HG02970 (cell line): ENCODE measurements around the gene SFMBT2.
"Not testable (repeated sequence)": the region's sequence is repeated elsewhere in the genome, so short reads cannot be mapped to it uniquely, and the experiment has no call there.

ENCODE experiments used
- ATAC-seq: cut with Tn5 transposase; IDR thresholded peaks from one replicate; pipeline ENCODE4 v1.9.1; 2021; ENCODE audit warnings: mild to moderate bottlenecking, moderate library complexity, moderate number of reproducible peaks; ENCODE audit not compliant: unreplicated experiment, low FRiP score

The SFMBT2 gene

GRCh38 chr10:7302392-7302906, 108.4 kb downstream of the SFMBT2 start:
- ATAC-seq = no peak

- ATAC-seq = no peak
These were observed 109.6 kb downstream of the SFMBT2 start for GRCh38 chr10:7301006-7301778.

- ATAC-seq = no peak
These were observed 110.4 kb downstream of the SFMBT2 start for GRCh38 chr10:7300384-7300971.

GRCh38 chr10:7299601-7300325, 111.1 kb downstream of the SFMBT2 start:
- not testable (repeated sequence) for ATAC-seq

GRCh38 chr10:7298495-7298894, 112.3 kb downstream of the SFMBT2 start:
- no peak for ATAC-seq

GRCh38 chr10:7297094-7297493, 113.7 kb downstream of the SFMBT2 start:
- no peak for ATAC-seq

- no peak for ATAC-seq
These were observed 114.2 kb downstream of the SFMBT2 start for GRCh38 chr10:7296648-7297047.

GRCh38 chr10:7296076-7296475, 114.8 kb downstream of the SFMBT2 start:
- no peak for ATAC-seq

- ATAC-seq = no peak
These were observed 117.4 kb downstream of the SFMBT2 start for GRCh38 chr10:7293378-7293920.

GRCh38 chr10:7291487-7292270, 119.2 kb downstream of the SFMBT2 start:
- no peak for ATAC-seq

GRCh38 chr10:7288060-7288690, 122.7 kb downstream of the SFMBT2 start:
- ATAC-seq = no peak

- ATAC-seq = no peak
These were observed 123.5 kb downstream of the SFMBT2 start for GRCh38 chr10:7287377-7287776.

- ATAC-seq = no peak
These were observed 125.1 kb downstream of the SFMBT2 start for GRCh38 chr10:7285522-7286322.

- ATAC-seq = no peak
These were observed 127.6 kb downstream of the SFMBT2 start for GRCh38 chr10:7283246-7283645.

- ATAC-seq = no peak
These were observed 128.4 kb downstream of the SFMBT2 start for GRCh38 chr10:7282457-7282856.

GRCh38 chr10:7281429-7281828, 129.4 kb downstream of the SFMBT2 start:
- no peak for ATAC-seq

- no peak for ATAC-seq
These were observed 131.5 kb downstream of the SFMBT2 start for GRCh38 chr10:7279303-7279702.

- no peak for ATAC-seq
These were observed 133.0 kb downstream of the SFMBT2 start for GRCh38 chr10:7277867-7278266.

GRCh38 chr10:7277432-7277831, 133.4 kb downstream of the SFMBT2 start:
- no peak for ATAC-seq
